ENCODE data around the gene SLC13A2.
"Not testable (repeated sequence)": the region's sequence is repeated elsewhere in the genome, so short reads cannot be mapped to it uniquely, and the experiment has no call there.

The SLC13A2 gene

DNA sequence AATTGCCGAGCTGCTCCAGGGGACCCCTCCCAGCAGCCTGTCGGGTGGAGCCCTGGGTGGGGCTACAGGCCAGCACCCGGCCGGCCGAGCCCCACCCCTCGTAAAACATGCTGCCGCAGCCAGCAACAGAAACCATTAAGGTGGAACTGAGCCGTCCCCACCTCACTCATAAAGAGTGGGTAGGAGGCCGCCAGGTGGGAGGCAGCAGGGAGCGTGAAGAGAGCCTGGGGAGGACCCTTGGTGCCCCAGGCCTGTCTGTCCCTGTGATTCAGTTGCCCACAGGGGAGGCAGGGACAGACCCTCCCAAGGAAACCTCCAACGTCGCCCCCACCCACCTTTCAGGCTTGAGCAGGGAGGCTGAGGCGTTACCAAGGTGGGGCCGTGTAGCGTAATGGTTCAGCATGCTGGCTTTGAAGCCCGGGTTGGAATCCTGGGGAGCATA, 41.1 kb downstream of the SLC13A2 start:
- DNase-seq (ENCODE audit: low read depth in 2 of 2) = no peak

DNA sequence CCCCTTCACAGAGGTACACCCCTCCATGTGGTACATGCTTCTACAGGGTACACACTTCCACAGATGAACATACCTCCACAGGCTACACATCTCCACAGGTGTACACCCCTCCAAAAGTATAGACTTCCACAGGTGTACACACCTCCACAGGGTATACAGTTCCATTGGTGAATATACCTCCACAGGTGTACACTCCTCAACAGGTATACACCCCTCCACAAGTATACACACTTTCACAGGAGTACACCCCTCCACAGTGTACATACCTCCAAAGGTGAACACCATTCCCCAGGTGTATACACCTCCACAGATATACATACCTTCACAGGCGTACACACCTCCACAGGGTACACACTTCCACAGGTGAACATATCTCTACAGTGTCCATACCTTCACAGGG, 42.1 kb downstream of the SLC13A2 start:
- DNase-seq (ENCODE audit: low read depth in 2 of 2) = no peak

DNA sequence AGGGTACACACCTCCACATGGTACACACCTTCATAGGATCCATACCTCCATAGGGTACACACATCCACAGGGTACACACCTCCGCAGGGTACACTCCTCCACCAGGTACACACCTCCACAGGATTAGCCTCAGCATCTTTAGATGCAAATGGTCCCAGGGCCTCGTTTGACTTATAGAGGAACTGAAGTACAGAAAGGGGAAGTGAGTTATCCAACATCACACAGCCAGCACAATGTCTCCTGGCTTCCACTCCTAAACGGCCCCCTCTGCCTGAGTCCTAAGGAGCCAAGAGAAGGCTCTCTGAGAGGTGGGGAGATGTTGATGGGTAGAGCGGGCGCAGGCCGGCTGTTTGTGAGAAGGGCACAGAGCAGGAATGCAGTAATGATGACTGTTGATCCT, 44.7 kb downstream of the SLC13A2 start:
- DNase-seq (ENCODE audit: low read depth in 2 of 2) = no peak

DNA sequence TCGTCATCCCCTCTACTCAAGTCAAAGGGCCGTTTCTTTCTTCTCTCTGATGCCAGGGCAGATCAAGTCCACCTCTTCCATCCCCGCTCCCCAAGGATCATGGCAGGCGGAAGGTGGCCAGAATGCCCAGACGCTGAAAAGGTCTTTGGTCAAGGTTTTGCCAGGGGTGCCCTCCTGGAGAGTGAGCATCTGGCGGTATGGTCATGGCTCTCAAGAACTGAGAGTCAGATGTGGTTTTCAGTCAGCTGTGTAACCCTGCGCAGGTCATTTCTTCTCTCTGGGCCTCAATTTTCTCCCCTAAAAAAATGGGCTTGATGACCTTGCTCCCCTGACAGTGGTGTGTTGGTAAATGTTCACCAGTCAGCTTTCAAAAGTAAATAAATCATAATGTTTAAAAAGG, 45.1 kb downstream of the SLC13A2 start:
- DNase-seq (ENCODE audit: low read depth in 2 of 2) = no peak

DNA sequence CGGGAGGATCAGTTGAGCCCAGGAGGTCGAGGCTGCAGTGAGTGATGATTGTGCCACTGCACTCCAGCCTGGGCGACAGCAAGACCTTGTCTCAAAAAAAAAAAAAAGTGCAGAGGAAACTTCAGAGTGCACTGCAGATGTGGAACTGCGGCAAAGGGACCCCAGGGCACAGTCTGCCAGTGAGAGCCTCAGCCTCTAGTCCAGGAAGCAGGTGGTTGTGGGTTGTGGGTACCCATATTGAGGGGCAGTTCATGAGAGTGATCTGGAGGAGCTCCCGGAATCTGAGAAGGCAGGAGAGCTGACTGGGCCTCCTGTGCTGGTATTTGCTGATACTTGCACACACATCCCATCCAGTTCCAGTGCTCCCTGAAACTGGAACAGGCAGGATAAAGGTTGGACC, 45.8 kb downstream of the SLC13A2 start:
- no peak for DNase-seq (ENCODE audit: low read depth in 2 of 2)

DNA sequence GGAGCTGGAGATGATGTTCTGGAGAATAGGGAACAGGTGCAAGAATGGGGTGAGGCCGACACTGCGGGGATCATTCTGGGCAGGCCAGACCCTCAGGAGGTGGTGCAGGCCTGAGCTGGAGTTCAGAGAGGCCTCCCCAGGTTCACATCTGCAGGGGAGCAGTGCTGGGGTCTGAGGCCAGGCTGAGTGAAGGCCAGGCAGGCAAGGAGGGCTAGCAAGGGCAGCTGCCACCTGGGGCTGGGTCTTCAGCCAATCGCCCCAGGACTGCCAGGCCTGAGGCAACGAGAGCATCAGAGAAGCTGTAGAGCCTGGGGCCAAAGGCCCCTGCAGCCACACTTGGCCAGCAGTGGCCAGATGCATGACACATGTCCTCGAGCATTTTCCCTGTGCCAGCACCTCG, 47.2 kb downstream of the SLC13A2 start:
- no peak for DNase-seq (ENCODE audit: low read depth in 2 of 2)

DNA sequence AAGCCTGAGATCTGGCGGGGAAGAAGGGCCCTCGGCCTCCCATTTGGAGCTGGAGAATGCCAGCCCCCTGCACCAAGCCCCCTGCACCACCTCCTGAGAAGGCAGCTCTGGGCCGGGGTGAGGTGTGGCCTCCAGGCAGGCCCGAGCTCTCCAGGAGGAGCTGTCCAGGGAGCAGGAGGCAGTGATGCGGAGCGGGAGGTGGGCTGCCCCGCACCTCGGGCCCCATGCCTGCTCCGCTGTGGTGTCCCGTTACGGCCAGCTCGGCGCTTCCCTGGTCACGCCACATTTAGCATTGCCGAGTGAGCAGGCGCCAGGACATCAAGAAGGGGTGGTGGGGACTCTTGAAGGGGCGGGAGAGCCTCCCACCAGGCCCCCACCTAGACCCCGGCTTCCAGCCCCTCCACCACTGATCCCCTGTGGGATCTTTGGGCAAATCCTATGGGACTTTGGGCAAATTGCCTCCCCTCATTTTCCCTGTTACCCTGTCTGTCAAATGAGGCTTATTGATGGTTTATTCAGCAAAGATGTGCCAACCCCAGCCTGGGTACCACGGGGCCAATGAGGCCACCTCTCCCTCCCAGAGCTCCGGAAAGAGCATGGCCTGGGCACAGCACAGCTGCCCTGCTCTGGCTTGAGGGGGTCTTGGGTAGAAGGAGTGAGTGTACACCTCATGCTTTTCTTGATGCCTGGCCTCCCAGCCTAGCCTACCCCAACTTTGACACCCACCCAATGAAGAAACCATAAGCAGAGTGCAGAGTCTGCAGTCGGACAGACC, 48.1 kb downstream of the SLC13A2 start:
- DNase-seq (ENCODE audit: low read depth in 2 of 2) = no peak

DNA sequence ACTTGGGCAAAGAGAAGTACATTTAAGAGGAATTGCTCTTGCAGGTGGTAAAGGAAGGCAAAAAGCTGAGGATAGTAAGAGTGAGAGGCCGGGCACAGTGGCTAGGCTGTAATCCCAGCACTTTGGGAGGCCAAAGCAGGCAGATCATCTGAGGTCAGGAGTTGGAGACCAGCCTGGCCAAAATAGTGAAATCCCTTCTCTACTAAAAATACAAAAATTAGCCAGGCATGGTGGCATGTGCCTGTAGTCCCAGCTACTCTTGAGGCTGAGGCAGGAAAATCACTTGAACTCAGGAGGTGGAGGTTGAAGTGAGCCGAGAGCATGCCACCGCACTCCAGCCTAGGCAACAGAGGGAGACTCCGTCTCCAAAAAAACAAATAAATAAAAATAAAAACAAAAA, 48.8 kb downstream of the SLC13A2 start:
- not testable (repeated sequence) for DNase-seq (ENCODE audit: low read depth in 2 of 2)

DNA sequence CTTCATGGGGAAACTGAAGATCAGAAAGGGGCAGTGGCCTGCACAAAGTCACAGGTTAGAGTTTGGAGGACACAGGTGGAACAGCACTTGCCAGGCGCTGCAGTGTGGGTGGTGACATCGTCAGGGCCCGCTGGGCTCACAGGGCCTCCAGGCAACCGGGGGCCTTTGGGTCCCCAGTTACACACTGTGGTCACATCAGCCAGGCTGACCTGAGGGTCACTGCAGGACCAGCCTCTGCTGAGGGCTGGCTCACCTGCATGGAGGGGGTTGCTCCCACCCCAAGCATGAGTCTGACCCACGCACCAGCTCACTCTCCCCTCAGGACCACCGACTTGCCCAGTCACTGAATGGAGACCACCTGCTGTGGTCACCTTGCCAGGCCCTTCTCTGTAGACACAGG, 49.7 kb downstream of the SLC13A2 start:
- DNase-seq (ENCODE audit: low read depth in 2 of 2) = no peak

DNA sequence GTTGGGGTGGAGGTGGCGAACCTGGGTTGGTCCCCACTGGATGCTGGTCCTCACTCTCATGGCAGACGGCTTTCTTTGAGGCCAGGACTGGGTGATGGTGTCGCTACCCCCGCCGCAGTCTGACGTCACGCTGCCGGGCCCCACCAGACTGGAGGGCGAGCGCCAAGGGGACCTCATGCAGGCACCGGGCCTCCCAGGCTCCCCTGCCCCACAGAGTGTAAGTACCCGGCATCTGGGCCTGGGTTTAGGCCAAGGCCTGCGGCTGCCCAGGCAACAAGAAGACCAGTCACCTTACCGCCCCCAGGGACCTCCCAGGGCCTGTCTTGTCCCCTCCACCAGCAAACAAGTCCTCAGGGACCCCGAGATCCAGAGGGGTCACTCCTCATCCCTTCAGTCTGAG, 50.4 kb downstream of the SLC13A2 start:
- DNase-seq (ENCODE audit: low read depth in 2 of 2) = no peak

DNA sequence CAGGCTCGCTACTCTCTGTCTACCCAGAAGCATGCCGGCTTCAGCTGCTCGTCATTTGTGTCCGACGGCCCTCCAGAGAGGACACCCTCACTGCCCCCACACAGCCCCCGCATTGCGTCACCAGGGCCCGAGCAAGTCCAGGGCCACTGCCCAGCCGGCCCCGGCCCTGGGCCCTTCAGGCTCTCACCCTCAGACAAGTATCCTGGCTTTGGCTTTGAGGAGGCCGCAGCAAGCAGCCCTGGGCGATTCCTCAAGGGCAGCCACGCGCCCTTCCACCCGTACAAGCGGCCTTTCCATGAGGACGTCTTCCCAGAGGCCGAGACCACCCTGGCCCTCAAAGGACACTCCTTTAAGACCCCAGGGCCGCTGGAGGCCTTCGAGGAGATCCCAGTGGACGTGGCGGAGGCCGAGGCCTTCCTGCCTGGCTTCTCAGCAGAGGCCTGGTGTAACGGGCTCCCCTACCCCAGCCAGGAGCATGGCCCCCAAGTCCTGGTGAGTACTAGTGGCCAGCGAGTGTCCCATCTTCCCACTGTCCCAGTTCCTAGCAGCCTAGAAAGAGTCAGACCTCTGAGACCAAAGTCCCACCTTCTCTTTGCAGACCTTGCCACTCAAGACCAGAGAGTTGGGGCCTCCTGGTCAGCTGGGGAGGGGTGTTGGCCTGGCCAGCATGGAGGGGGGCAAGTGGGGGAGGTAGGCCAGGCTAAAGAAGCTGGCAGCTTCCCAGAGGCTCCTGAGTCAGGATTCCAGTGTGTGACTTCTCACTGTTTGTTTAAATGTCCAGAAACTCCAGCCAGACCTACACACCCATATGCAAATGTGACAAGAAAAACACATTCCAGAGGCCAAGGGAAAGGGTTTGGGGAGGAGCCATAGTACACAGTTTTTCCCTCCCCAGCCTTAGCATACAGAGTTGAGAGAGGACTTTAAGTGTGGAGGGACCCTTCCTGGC, 51.3 kb downstream of the SLC13A2 start:
- DNase-seq (ENCODE audit: low read depth in 2 of 2) = no peak

DNA sequence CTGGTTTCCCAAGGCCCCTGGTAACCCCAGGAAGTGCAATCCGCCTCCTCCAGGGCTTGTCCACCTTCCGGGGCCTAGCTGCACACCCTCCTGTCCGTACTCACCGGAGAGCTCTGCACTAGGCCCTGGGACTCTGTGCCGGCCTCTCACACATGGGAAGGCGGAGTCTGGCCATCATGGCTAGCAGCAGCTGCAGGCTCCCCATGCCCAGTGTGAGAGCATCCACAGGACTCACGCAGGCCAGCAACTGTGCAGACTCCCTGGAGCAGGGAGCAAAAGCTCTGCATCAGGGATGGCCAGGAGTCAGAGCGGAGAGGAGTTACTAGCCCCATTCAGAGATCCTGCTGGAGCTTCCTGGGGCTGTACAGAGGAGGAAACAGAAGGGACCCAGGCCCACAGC, 52.9 kb downstream of the SLC13A2 start:
- no peak for DNase-seq (ENCODE audit: low read depth in 2 of 2)

DNA sequence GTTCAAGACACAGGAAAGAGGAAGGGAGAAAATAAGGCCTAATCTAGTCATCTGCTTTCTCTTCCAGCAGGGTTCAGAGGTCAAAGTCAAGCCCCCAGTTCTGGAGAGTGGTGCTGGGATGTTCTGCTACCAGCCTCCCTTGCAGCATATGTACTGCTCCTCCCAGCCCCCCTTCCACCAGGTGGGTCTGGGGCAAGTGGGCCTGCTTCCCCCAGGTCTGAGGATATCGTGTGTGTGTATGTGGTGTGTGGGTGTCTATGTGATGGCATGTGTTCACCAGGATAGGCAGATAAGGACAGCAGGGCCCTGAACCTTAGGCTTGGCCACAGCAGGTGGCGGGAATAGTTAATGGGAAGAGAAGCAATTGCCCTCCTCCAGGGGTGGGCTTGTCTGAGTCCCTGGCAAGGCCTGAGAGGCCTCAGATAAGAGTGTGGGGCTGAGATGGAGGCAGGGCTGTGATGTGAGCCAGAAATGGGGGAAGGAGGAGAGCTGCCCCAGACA, 53.8 kb downstream of the SLC13A2 start:
- no peak for DNase-seq (ENCODE audit: low read depth in 2 of 2)

DNA sequence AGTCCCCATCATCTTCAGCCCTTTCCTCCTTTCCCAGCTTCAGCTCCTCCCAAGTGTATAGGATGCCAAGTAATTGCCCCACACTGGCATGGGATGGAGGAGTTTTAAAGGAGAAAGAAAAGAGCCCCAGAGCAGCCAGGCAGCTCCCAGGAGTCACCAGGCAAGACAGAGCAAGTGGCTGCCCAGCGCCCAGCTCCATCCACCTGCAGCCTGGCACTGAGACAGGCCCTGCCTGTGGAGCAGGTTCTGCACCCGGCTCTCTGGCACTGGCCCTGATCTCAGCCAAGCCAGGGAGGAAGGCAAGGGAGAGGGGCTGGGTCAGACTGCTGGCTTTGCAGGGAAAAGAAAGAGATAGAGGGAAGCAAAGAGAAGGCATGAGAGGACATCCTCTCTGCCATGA, 54.4 kb downstream of the SLC13A2 start:
- no peak for DNase-seq (ENCODE audit: low read depth in 2 of 2)

DNA sequence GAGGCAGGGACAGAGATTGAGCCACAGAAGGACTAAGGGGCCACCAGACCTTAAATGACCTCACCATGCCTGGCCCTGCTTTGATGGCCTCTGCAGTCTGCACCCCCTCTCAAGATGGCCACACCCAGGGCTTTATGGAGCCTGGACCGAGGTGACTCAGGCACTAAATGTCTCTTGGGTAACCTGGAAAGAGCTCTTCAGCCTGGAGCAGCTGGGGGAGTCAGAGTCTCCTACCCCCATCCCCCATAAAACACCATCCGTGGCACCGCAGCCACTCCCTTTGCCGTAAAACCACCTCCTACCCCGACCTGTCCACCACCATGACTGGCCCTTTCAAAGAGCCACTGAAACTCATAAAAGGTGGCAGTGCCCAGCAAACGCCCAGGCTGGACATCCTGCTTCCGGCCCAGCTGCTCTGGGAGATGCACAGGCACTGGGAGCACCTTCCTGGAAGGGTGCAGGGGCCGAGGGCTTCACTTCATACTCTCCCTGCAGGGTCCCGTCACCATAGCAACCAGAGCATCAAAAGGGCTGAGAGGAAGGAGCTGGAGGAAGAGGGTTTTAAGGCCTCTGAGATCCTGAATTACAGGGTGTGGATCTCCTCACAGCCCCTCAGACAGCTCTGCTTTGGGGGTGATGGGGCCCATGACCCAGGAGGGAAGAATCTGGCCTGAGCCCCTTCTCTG, 55.0 kb downstream of the SLC13A2 start:
- DNase-seq (ENCODE audit: low read depth in 2 of 2) = no peak

DNA sequence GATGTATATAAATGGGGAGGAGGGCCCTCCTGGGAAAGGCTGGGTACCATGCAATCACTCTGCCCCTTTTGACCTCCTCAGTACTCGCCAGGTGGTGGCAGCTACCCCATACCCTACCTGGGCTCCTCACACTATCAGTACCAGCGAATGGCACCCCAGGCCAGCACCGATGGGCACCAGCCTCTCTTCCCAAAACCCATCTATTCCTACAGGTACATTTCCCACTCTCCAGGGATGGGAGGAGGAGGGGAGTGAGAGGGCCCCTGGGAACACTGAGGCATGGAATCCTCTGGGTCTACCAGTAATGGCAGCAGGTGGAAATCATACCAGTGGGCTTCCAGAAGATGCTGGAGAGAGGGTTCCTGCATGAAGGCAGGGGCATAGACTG, 55.6 kb downstream of the SLC13A2 start:
- DNase-seq (ENCODE audit: low read depth in 2 of 2) = no peak

DNA sequence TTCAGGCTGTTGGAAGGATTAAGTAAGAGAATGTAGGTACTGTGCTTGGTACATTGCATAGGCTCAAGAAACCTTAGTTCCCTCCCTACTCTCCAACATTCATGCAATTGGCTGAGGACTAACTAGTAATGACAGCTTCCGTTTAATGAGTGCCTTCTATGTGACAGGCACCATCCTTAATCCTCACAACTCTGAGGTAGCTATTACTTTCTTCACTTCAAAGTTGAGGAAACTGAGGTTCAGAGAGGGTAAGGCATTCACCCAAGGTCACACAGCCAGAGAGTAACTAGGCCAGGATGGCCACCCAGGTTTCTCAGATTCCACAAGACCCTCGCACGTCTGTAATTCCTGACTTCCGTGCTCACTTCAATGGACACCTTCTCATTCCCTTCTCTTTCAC, 56.8 kb downstream of the SLC13A2 start:
- no peak for DNase-seq (ENCODE audit: low read depth in 2 of 2)

DNA sequence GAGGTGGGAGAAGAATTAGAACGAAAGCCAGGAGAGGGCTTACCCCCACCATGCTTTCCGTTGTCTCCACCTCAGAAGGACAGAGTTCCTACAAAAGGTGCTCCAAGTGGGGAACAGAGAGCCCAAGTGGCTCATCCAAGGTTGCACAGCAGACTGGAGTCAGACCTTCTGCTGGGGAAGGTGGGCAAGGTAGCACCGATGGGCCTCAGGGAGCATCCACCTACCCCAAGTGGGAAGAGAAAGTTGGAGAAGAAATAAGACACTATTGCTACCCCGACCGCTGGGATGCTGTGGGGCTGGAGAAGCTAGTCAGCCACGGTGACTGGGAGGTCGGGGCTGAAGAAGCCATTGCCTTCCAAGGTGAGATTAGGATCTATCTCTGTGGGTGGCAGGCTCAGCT, 57.5 kb downstream of the SLC13A2 start:
- DNase-seq (ENCODE audit: low read depth in 2 of 2) = no peak

DNA sequence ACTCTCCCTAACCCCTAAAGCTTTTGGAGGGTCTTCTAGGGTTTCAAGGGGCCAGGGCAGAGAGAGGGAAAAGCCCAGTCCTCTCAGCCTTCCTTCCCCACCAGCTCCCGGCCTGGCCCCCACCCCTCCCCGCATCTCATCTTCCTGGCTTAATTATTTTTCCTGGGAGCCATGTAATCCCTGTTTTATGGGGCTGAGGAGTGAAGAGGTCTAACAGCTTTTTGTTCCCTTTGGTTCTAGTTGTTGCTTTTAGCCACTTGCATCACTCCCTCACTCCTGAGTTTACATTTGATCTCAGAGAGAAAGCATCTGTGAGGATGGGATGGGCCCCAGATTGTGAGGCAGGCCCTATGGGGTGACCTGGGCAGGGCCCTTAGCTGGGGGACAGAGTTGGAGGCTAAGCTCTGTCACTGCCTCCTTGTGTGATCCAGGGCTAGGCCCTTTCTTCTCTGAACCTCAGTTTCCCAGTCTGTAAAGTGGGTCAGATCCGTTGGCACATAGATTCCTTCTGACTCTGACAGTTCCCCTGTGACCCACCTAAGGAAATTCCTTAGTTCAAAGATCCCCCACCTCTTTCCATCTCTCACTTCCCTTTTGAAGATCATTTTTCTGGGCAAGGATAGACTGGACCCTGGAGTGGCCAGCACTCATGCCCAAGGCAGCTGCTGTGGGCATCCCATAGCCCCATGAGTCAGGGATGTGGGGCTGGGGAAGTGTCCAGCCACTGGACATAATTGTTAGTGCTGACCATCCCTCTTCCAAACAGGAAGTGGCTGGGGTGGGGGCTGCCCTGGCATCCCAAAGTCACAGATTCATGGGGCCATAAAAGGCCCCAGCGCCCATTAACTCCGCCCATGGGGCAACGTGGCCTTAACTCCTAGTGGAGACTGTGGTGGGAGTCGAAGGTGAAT, 58.9 kb downstream of the SLC13A2 start:
- no peak for DNase-seq (ENCODE audit: low read depth in 2 of 2)

DNA sequence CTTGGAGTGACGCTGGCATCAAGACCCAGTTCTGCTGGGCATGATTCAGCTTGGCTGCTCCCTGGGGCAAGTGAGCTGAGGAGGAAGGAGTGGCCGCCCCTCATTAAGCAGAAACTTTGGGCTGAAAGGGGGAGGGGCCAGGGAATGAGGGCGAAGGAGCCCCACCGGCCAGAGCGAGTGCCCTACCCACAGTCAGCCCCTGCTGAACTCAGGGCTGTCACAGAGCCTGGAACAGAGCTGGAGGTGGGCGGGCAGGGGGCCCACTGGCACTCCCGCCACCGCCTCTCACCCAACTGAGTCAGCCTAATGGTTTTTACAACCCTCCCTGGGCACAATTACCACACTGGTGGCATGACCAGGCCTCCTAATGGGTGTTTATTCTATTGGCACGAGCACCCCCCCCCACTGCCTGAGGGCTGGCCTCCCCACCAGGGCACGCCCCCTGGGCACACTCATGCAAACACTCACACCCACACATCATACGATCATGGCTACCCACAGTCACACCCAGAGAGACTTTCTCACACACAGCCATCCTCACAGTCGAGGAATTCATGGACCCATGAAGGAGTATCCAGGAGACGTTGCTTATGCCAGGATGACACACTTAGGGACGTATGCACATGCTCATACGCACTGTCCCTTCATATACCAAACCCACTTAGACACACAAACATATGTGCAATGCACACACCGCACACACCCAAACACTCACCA, 59.8 kb downstream of the SLC13A2 start:
- no peak for DNase-seq (ENCODE audit: low read depth in 2 of 2)
